IPS DF 6.9 (cell line): ENCODE measurements around the gene SAMD3.

Experiments
- DNase-seq: peaks from one replicate; pipeline ENCODE4 v3.0.0-alpha.2; 2013; ENCODE audit warnings: low read depth, low spot score
- H3K27ac ChIP-seq: one replicate; pipeline ENCODE4 v1.5.1; 2013; ENCODE audit warnings: low read length, control low read depth
- H3K27me3 ChIP-seq: 2 replicates; pipeline ENCODE4 v1.6.1; 2013; ENCODE audit warnings: mild to moderate bottlenecking, low read length; ENCODE audit not compliant: control insufficient read depth, insufficient read depth
- H3K36me3 ChIP-seq: 2 replicates; pipeline ENCODE4 v1.6.1; 2013; ENCODE audit warnings: low read length; ENCODE audit not compliant: control insufficient read depth, insufficient read depth
- H3K4me1 ChIP-seq: 2 replicates; pipeline ENCODE4 v1.6.1; 2013; ENCODE audit warnings: low read length; ENCODE audit not compliant: control insufficient read depth, insufficient read depth
- H3K4me3 ChIP-seq: 2 replicates; pipeline ENCODE4 v1.5.1; 2013; ENCODE audit warnings: mild to moderate bottlenecking, low read length
- H3K9me3 ChIP-seq: 2 replicates; pipeline ENCODE4 v1.6.1; 2013; ENCODE audit warnings: low read length, inconsistent platforms; ENCODE audit not compliant: control insufficient read depth, insufficient read depth
- WGBS: extraction: QIAGEN DNeasy Blood & Tissue Kit; methylation state at CpG from one replicate; pipeline ENCODE4 v1.1.7; 2013; ENCODE audit warnings: mixed read lengths, missing lambda C conversion rate; ENCODE audit not compliant: insufficient read length, insufficient coverage; 5-methylcytosine and 5-hydroxymethylcytosine counted together

Gene SAMD3

GRCh38 chr6:130116273-130116672 lies 106.5 kb downstream of the SAMD3 start:
- Histone ChIP-seq H3K27me3 (no peaks in the 10 kb centered on the region), H3K27ac (no peak overlapping the region), H3K4me1 (no peaks in the 10 kb centered on the region), H3K36me3 (no peaks in the 10 kb centered on the region), H3K4me3 (no peak overlapping the region), H3K9me3 (no peaks in the 10 kb centered on the region)
- DNase-seq, result no peak
- no CpG with 5 or more reads among the region's 4 CpGs for WGBS

- no peak overlapping the region for H3K4me3 ChIP-seq
- no peaks in the 10 kb centered on the region for H3K4me1 ChIP-seq
- H3K9me3 ChIP-seq, result no peaks in the 10 kb centered on the region
- no peaks in the 10 kb centered on the region for H3K36me3 ChIP-seq
- WGBS, result no CpG with 5 or more reads among the region's 6 CpGs
- no peak for DNase-seq
- H3K27me3 ChIP-seq, result no peaks in the 10 kb centered on the region
- no peak overlapping the region for H3K27ac ChIP-seq
Observed at GRCh38 chr6:130115036-130115435, 107.7 kb downstream of the SAMD3 start.

- no peaks in the 10 kb centered on the region for H3K4me1 ChIP-seq
Observed at GRCh38 chr6:130113201-130113710, 109.5 kb downstream of the SAMD3 start.

GRCh38 chr6:130111031-130111430 lies 111.7 kb downstream of the SAMD3 start:
- no peaks in the 10 kb centered on the region for H3K9me3 ChIP-seq
- no peak overlapping the region for H3K27ac ChIP-seq
- no peaks in the 10 kb centered on the region for H3K4me1 ChIP-seq
- no peak overlapping the region for H3K4me3 ChIP-seq
- DNase-seq, result no peak
- no peaks in the 10 kb centered on the region for H3K27me3 ChIP-seq
- WGBS, result no CpG with 5 or more reads among the region's 1 CpG
- no peaks in the 10 kb centered on the region for H3K36me3 ChIP-seq

More at GRCh38 chr6:130113201-130113710, 109.5 kb downstream of the SAMD3 start:
- no peak overlapping the region for H3K4me3 ChIP-seq
- no peak overlapping the region for H3K27ac ChIP-seq
- H3K36me3 ChIP-seq, result no peaks in the 10 kb centered on the region
- H3K27me3 ChIP-seq, result no peaks in the 10 kb centered on the region
- WGBS, result no CpG with 5 or more reads among the region's 2 CpGs
- no peaks in the 10 kb centered on the region for H3K9me3 ChIP-seq
- DNase-seq, result no peak

- H3K27me3 ChIP-seq, result no peaks in the 10 kb centered on the region
- DNase-seq, result no peak
- no peaks in the 10 kb centered on the region for H3K36me3 ChIP-seq
- H3K4me3 ChIP-seq, result no peak overlapping the region
- no CpG with 5 or more reads among the region's 1 CpG for WGBS
- H3K9me3 ChIP-seq, result no peaks in the 10 kb centered on the region
- no peak overlapping the region for H3K27ac ChIP-seq
- no peaks in the 10 kb centered on the region for H3K4me1 ChIP-seq
Observed at GRCh38 chr6:130107710-130108109, 115.0 kb downstream of the SAMD3 start.

- no peaks in the 10 kb centered on the region for H3K27me3 ChIP-seq
- H3K9me3 ChIP-seq, result no peaks in the 10 kb centered on the region
- no peak overlapping the region for H3K27ac ChIP-seq
- H3K4me1 ChIP-seq, result no peaks in the 10 kb centered on the region
- no CpG with 5 or more reads among the region's 4 CpGs for WGBS
- no peak overlapping the region for H3K4me3 ChIP-seq
- no peaks in the 10 kb centered on the region for H3K36me3 ChIP-seq
- DNase-seq, result no peak
Observed at GRCh38 chr6:130105996-130106704, 116.6 kb downstream of the SAMD3 start.

- no peaks in the 10 kb centered on the region for H3K27me3 ChIP-seq
- no peak overlapping the region for H3K4me3 ChIP-seq
- no peak overlapping the region for H3K27ac ChIP-seq
- H3K9me3 ChIP-seq, result no peaks in the 10 kb centered on the region
- H3K36me3 ChIP-seq, result no peaks in the 10 kb centered on the region
- no CpG with 5 or more reads among the region's 3 CpGs for WGBS
- DNase-seq, result no peak
- H3K4me1 ChIP-seq, result no peaks in the 10 kb centered on the region
Observed at GRCh38 chr6:130099119-130099518, 123.6 kb downstream of the SAMD3 start.

GRCh38 chr6:130098317-130098716 lies 124.4 kb downstream of the SAMD3 start:
- H3K36me3 ChIP-seq, result no peaks in the 10 kb centered on the region
- DNase-seq, result no peak

More at GRCh38 chr6:130098317-130098716, 124.4 kb downstream of the SAMD3 start:
- no peak overlapping the region for H3K27ac ChIP-seq
- no peaks in the 10 kb centered on the region for H3K4me1 ChIP-seq
- no peak overlapping the region for H3K4me3 ChIP-seq
- H3K27me3 ChIP-seq, result no peaks in the 10 kb centered on the region
- WGBS, result no CpG with 5 or more reads among the region's 4 CpGs
- H3K9me3 ChIP-seq, result no peaks in the 10 kb centered on the region
